Fibroblast of mammary gland (primary cell): ENCODE data around the gene EFS.

Source experiments
- DNase-seq: peaks from one replicate; pipeline ENCODE4 v3.0.0-alpha.2; 2010; ENCODE audit warnings: low read depth
- H3K4me3 ChIP-seq: 2 replicates; pipeline ENCODE4 v1.5.1; 2011; ENCODE audit warnings: low read depth, mild to moderate bottlenecking, low read length, moderate library complexity; ENCODE audit not compliant: control insufficient read depth
- CTCF ChIP-seq: conservative IDR thresholded peaks from 2 replicates; pipeline ENCODE4 v1.5.1; 2011; ENCODE audit warnings: low read depth, low read length, inconsistent platforms; ENCODE audit not compliant: control insufficient read depth, insufficient read depth

The EFS gene

GRCh38 chr14:23319746-23320583, 45.0 kb downstream of the EFS start:
- no peak for TF ChIP-seq CTCF
- H3K4me3 ChIP-seq: no peak overlapping the region
- DNase-seq: no peak

- H3K4me3 ChIP-seq: no peak overlapping the region
- no peak for DNase-seq
- no peak for TF ChIP-seq CTCF
Measured at GRCh38 chr14:23316300-23316699, 48.7 kb downstream of the EFS start.

DNA sequence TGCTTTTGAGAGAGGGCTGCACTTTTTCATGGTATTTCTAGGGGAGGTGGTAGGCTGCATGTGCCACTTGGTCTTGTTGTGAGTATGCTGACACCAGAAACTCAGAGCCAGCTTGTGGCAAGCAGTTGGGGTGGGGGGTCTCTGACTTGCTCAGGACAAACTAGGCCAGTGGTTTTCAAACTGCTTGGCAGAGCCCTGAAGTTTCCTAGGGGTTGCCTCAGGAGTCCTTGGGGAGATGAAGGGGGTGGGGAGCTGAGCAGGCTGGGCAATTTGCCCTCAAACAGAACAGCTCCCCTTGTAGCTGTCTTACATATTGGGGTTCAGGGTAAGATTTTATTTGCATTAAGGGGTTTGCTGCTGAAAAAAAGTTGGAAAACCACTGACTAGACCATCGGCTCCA, 54.4 kb downstream of the EFS start:
- H3K4me3 ChIP-seq: no peak overlapping the region
- DNase-seq: no peak
- no peak for TF ChIP-seq CTCF

DNA sequence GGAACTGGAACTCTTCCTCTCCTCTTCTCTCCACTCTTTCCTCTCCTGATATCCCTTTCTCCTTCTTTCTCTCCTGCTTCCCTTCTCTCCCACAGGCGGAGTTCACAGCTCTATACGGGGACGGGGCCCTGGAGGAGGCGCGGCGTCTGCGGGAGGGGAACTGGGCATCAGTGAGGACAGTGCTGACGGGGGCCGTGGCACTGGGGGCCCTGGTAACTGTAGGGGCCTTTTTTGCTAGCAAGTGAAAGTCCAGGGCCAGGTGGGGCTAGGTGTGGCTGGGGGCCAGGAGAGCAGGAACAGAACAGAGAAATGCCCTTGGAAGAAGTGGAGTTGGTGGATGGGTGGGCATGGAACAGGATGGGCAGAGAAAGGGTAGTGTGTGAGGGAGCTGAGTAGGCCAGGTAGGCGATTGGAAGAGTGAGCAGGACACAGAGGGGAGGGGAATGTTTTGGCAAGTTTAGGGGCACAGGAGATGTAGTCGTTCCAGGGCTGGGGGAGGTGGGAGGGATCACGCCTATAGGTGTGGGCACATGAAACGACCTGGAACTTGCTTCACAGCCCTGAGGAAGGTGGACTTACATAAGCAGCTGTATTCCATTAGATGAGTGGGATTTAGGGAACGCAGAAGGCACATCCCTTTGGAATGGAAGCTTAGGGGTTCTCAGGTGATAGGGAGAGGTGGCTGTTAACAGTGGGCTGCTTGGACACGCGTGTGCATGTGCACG, 56.1 kb downstream of the EFS start:
- H3K4me3 ChIP-seq: peak overlapping the region; percentile 95

GRCh38 chr14:23307687-23308644, 57.0 kb downstream of the EFS start:
- peak; percentile 70 for DNase-seq
- TF ChIP-seq CTCF: no peak
- H3K4me3 ChIP-seq: peak overlapping the region; percentile 95

More for the DNA sequence above, 56.1 kb downstream of the EFS start:
- DNase-seq: no peak
- TF ChIP-seq CTCF: no peak

GRCh38 chr14:23307146-23307530, 57.8 kb downstream of the EFS start:
- peak overlapping the region; percentile 95 for H3K4me3 ChIP-seq
- TF ChIP-seq CTCF: no peak
- DNase-seq: no peak
